Mesendoderm (in vitro differentiated cells): ENCODE results near the gene ASTN2.
A peak's percentile ranks its signal among the peaks of the same experiment; 100 is the strongest.

Experiments
- DNase-seq: peaks from one replicate; pipeline ENCODE4 v3.0.0; 2013
- H2AK5ac ChIP-seq: 2 replicates; pipeline ENCODE4 v1.6.1; 2013; ENCODE audit warnings: low read length, inconsistent platforms
- H2BK120ac ChIP-seq: 2 replicates; pipeline ENCODE4 v1.6.1; 2013; ENCODE audit warnings: low read depth, mild to moderate bottlenecking, low read length, moderate library complexity, mixed read lengths
- H2BK15ac ChIP-seq: replicated peaks from 2 replicates; pipeline ENCODE4 v1.6.1; 2013; ENCODE audit warnings: low read depth, mild to moderate bottlenecking, moderate library complexity
- H2BK5ac ChIP-seq: 2 replicates; pipeline ENCODE4 v1.6.1; 2013; ENCODE audit warnings: low read length, inconsistent platforms
- H3K18ac ChIP-seq: 2 replicates; pipeline ENCODE4 v1.6.1; 2013; ENCODE audit warnings: mild to moderate bottlenecking, low read length, mixed read lengths
- H3K23ac ChIP-seq: one replicate; pipeline ENCODE4 v1.6.1; 2013; ENCODE audit warnings: low read length
- H3K27ac ChIP-seq: 2 replicates; pipeline ENCODE4 v1.5.1; 2013; ENCODE audit warnings: low read depth, mild to moderate bottlenecking, inconsistent platforms, low read length, moderate library complexity
- H3K27me3 ChIP-seq: 2 replicates; pipeline ENCODE4 v1.6.1; 2013; ENCODE audit warnings: low read length, control low read depth, mild to moderate bottlenecking, inconsistent platforms; ENCODE audit not compliant: insufficient read depth, poor library complexity
- H3K36me3 ChIP-seq: 2 replicates; pipeline ENCODE4 v1.6.1; 2013; ENCODE audit warnings: low read length, inconsistent platforms; ENCODE audit not compliant: control insufficient read depth, insufficient read depth
- H3K4ac ChIP-seq: one replicate; pipeline ENCODE4 v1.6.1; 2013; ENCODE audit warnings: low read depth, mild to moderate bottlenecking, low read length, moderate library complexity
- H3K4me1 ChIP-seq: 2 replicates; pipeline ENCODE4 v1.6.1; 2013; ENCODE audit warnings: low read depth, low read length, inconsistent platforms; ENCODE audit not compliant: control insufficient read depth
- H3K4me2 ChIP-seq: 2 replicates; pipeline ENCODE4 v1.6.1; 2013; ENCODE audit warnings: low read length
- H3K4me3 ChIP-seq: 2 replicates; pipeline ENCODE4 v1.5.1; 2013; ENCODE audit warnings: mild to moderate bottlenecking, low read length
- H3K56ac ChIP-seq: one replicate; pipeline ENCODE4 v1.6.1; 2013; ENCODE audit warnings: low read length
- H3K79me1 ChIP-seq: 2 replicates; pipeline ENCODE4 v1.6.1; 2013; ENCODE audit warnings: low read length, inconsistent platforms
- H3K79me2 ChIP-seq: 2 replicates; pipeline ENCODE4 v1.6.1; 2013; ENCODE audit warnings: mild to moderate bottlenecking, low read length; ENCODE audit not compliant: control insufficient read depth, insufficient read depth
- H3K9ac ChIP-seq: 2 replicates; pipeline ENCODE4 v1.6.1; 2013; ENCODE audit warnings: low read length, inconsistent platforms
- H4K5ac ChIP-seq: one replicate; pipeline ENCODE4 v1.6.1; 2013; ENCODE audit warnings: low read length
- H4K8ac ChIP-seq: one replicate; pipeline ENCODE4 v1.6.1; 2013; ENCODE audit warnings: low read depth, mild to moderate bottlenecking, control low read depth, low read length, moderate library complexity
- WGBS: extraction: QIAGEN DNeasy Blood & Tissue Kit; methylation state at CpG from one replicate; pipeline ENCODE4 v1.1.7; 2013; ENCODE audit warnings: low lambda C conversion rate, missing lambda C conversion rate; ENCODE audit not compliant: insufficient coverage; ENCODE audit errors: extremely low coverage; 5-methylcytosine and 5-hydroxymethylcytosine counted together

ASTN2 gene

GRCh38 chr9:116933251-116933650, 481.6 kb downstream of the ASTN2 start:
- Histone ChIP-seq H2BK120ac (no peak overlapping the region), H3K79me1 (no peaks in the 10 kb centered on the region), H3K27ac (no peak overlapping the region), H4K8ac (no peak overlapping the region), H3K27me3 (no peaks in the 10 kb centered on the region), H3K4me1 (peaks cover 11% of the 10 kb centered on the region), H3K36me3 (no peaks in the 10 kb centered on the region), H3K4me3 (no peak overlapping the region), H2AK5ac (no peak overlapping the region), H2BK15ac (no peak overlapping the region), H3K18ac (no peak overlapping the region), H2BK5ac (no peak overlapping the region), H3K79me2 (no peaks in the 10 kb centered on the region), H3K4me2 (no peak overlapping the region), H3K4ac (no peak overlapping the region), H3K9ac (no peak overlapping the region), H3K56ac (no peak overlapping the region), H3K23ac (no peak overlapping the region), H4K5ac (no peak overlapping the region)
- no peak for DNase-seq
- WGBS: no CpG with 5 or more reads among the region's 2 CpGs

GRCh38 chr9:116929621-116930020, 485.2 kb downstream of the ASTN2 start:
- H2BK15ac ChIP-seq: no peak overlapping the region
- no peaks in the 10 kb centered on the region for H3K79me1 ChIP-seq
- no peak overlapping the region for H3K27ac ChIP-seq
- no peak overlapping the region for H3K23ac ChIP-seq
- DNase-seq: no peak
- H2BK120ac ChIP-seq: no peak overlapping the region
- H3K18ac ChIP-seq: no peak overlapping the region
- no peaks in the 10 kb centered on the region for H3K36me3 ChIP-seq
- no peak overlapping the region for H3K56ac ChIP-seq
- H3K4me2 ChIP-seq: no peak overlapping the region
- peaks cover 13% of the 10 kb centered on the region for H3K4me1 ChIP-seq
- peak overlapping the region; percentile 45 for H2AK5ac ChIP-seq
- no peak overlapping the region for H3K4ac ChIP-seq
- no CpG with 5 or more reads among the region's 3 CpGs for WGBS
- no peak overlapping the region for H3K4me3 ChIP-seq
- no peaks in the 10 kb centered on the region for H3K79me2 ChIP-seq
- no peak overlapping the region for H2BK5ac ChIP-seq
- no peak overlapping the region for H4K5ac ChIP-seq
- H4K8ac ChIP-seq: no peak overlapping the region
- H3K27me3 ChIP-seq: no peaks in the 10 kb centered on the region
- H3K9ac ChIP-seq: no peak overlapping the region

- Histone ChIP-seq H3K36me3 (no peaks in the 10 kb centered on the region), H2AK5ac (no peak overlapping the region), H4K5ac (no peak overlapping the region), H3K56ac (no peak overlapping the region), H2BK5ac (peak overlapping the region; percentile 13), H3K27me3 (no peaks in the 10 kb centered on the region), H3K18ac (no peak overlapping the region), H3K9ac (peak overlapping the region; percentile 9), H3K4me3 (no peak overlapping the region), H3K79me1 (no peaks in the 10 kb centered on the region), H3K79me2 (no peaks in the 10 kb centered on the region), H2BK120ac (no peak overlapping the region), H2BK15ac (no peak overlapping the region), H3K4ac (peak overlapping the region; percentile 7), H4K8ac (no peak overlapping the region), H3K23ac (no peak overlapping the region), H3K27ac (peak overlapping the region; percentile 27), H3K4me2 (peak overlapping the region; percentile 18), H3K4me1 (peaks cover 13% of the 10 kb centered on the region)
- WGBS: no CpG with 5 or more reads among the region's 4 CpGs
- DNase-seq: peak; percentile 91
These were observed 486.0 kb downstream of the ASTN2 start for GRCh38 chr9:116928884-116929283.

GRCh38 chr9:116928289-116928688, 486.6 kb downstream of the ASTN2 start:
- H3K4me1 ChIP-seq: peaks cover 13% of the 10 kb centered on the region
- no peak overlapping the region for H4K8ac ChIP-seq
- H3K9ac ChIP-seq: no peak overlapping the region
- H3K4me3 ChIP-seq: no peak overlapping the region
- no peak overlapping the region for H2BK15ac ChIP-seq
- H3K23ac ChIP-seq: no peak overlapping the region
- H2BK120ac ChIP-seq: peak overlapping the region; percentile 86
- no peak for DNase-seq
- H3K4me2 ChIP-seq: no peak overlapping the region
- H3K27ac ChIP-seq: no peak overlapping the region
- H3K79me2 ChIP-seq: no peaks in the 10 kb centered on the region
- H3K36me3 ChIP-seq: no peaks in the 10 kb centered on the region
- no peak overlapping the region for H3K56ac ChIP-seq
- no peak overlapping the region for H3K4ac ChIP-seq
- whole genome bisulfite sequencing: no CpG with 5 or more reads among the region's 2 CpGs
- no peaks in the 10 kb centered on the region for H3K27me3 ChIP-seq
- peak overlapping the region; percentile 72 for H2BK5ac ChIP-seq
- H4K5ac ChIP-seq: no peak overlapping the region
- no peak overlapping the region for H2AK5ac ChIP-seq
- peak overlapping the region; percentile 57 for H3K18ac ChIP-seq
- no peaks in the 10 kb centered on the region for H3K79me1 ChIP-seq

GRCh38 chr9:116927726-116928125, 487.1 kb downstream of the ASTN2 start:
- Histone ChIP-seq H2BK5ac (no peak overlapping the region), H3K79me2 (no peaks in the 10 kb centered on the region), H2BK15ac (no peak overlapping the region), H4K5ac (no peak overlapping the region), H3K27ac (no peak overlapping the region), H3K56ac (peak overlapping the region; percentile 29), H3K4me3 (no peak overlapping the region), H2AK5ac (no peak overlapping the region), H3K36me3 (no peaks in the 10 kb centered on the region), H3K4ac (no peak overlapping the region), H2BK120ac (peak overlapping the region; percentile 86), H3K23ac (no peak overlapping the region), H3K9ac (no peak overlapping the region), H3K27me3 (no peaks in the 10 kb centered on the region), H3K4me2 (no peak overlapping the region), H3K18ac (peak overlapping the region; percentile 57), H4K8ac (no peak overlapping the region), H3K79me1 (no peaks in the 10 kb centered on the region), H3K4me1 (peaks cover 13% of the 10 kb centered on the region)
- DNase-seq: peak; percentile 25
- no CpG with 5 or more reads among the region's 3 CpGs for WGBS

- peaks cover 11% of the 10 kb centered on the region for H3K4me1 ChIP-seq
- no peak overlapping the region for H2BK120ac ChIP-seq
- H3K4ac ChIP-seq: no peak overlapping the region
- H2AK5ac ChIP-seq: no peak overlapping the region
- DNase-seq: no peak
- H3K27me3 ChIP-seq: no peaks in the 10 kb centered on the region
- no peak overlapping the region for H2BK15ac ChIP-seq
- H3K27ac ChIP-seq: no peak overlapping the region
- no peak overlapping the region for H4K8ac ChIP-seq
- H3K4me2 ChIP-seq: no peak overlapping the region
- H4K5ac ChIP-seq: no peak overlapping the region
- no peak overlapping the region for H3K4me3 ChIP-seq
- no peaks in the 10 kb centered on the region for H3K79me2 ChIP-seq
- no peak overlapping the region for H3K9ac ChIP-seq
- H3K79me1 ChIP-seq: no peaks in the 10 kb centered on the region
- H3K56ac ChIP-seq: no peak overlapping the region
- H2BK5ac ChIP-seq: no peak overlapping the region
- H3K23ac ChIP-seq: no peak overlapping the region
- no peak overlapping the region for H3K18ac ChIP-seq
- H3K36me3 ChIP-seq: no peaks in the 10 kb centered on the region
These were observed 489.7 kb downstream of the ASTN2 start for GRCh38 chr9:116925121-116925520.
